ENCODE measurements around the gene RBMX2. TPM values are rescaled to one million over a fixed set of nuclear protein-coding genes. Genes with fewer than 3 reads are reported as not detected.
"Not testable (repeated sequence)": the region's sequence is repeated elsewhere in the genome, so short reads cannot be mapped to it uniquely, and the experiment has no call there.

The RBMX2 gene, protein sequence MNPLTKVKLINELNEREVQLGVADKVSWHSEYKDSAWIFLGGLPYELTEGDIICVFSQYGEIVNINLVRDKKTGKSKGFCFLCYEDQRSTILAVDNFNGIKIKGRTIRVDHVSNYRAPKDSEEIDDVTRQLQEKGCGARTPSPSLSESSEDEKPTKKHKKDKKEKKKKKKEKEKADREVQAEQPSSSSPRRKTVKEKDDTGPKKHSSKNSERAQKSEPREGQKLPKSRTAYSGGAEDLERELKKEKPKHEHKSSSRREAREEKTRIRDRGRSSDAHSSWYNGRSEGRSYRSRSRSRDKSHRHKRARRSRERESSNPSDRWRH
- 25.5 and 30.2 TPM in 2 replicates for total RNA-seq

DNA sequence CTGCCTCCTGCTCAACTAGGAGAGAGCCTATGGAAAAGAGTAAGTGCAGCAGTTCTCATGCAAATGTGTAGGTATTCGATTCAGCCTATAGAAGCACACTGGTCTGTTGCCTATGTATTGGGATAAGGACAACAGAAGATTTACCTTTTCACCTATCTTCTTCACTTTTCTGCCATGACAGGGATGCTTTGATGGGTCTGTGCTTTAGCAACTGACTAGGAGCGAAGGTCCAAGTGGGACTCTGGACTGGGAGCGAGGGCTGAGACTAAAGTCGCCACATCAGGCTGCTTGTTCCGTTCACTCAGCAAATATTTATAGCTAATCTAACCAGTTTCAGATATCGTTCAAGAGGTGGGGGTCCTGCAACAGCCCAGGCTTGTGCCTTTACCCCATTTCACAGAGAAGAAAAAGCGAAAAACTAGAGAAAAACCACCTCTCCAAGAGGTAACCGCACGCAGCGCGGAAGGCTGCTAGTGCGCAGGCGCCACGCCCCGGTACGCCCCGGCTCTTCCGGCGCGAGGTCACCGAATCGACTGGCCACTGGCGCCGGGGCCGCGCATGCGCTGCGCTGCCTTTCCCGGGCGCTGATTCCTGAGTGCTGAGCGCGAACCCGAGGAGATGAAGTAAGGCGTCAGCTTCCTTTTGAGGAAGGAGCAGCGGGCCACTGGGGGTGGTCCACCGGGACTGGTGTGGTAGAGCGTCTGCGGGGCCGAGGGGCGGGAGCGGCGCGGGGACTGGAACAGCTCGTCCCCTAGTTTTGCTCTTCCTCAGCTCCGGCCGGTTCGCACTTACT, at the start of gene RBMX2:
Gene RBMX2 (plus strand): TSS at position 573 of the 793 bp plus-strand sequence. CDS start 46 bp downstream, at position 619.
- no peak for DNase-seq (ENCODE audit: low read depth, low spot score)

DNA sequence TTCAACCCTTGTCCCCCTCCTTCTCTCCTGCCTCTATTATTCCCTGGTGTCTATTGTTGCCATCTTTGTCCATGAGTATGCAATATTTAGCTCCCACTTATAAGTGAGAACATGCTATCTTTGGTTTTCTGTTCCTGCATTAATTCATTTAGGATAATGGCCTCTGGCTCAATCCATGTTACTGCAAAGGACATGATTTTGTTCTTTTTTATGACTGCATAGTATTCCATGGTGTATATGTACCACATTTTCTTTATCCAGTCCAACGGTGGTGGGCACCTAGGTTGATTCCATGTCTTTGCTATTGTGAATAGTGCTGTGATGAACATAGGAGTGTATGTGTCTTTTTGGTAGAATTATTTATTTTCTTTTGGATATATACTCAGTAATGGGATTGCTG, 49.7 kb upstream of the RBMX2 start:
- DNase-seq (ENCODE audit: low read depth, low spot score) = not testable (repeated sequence)

DNA sequence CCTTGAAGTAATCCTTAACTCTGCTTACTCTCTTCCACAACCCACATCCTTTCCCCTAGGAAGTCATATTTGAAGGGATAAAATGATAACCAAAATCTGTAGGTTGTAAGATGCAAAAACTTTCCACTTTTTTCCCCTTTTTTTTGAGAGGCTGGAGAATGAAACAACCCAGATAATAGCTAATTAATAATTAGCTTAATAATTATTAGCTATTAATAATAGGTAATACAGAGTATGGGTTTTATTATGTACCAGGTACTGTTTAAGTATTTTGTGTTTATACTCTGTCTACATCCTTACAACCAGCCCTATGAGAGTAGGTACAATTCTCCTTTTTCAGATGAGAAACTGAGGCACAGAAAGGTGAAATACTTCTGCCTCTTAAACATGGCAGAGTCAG, 25.7 kb upstream of the RBMX2 start:
- no peak for DNase-seq (ENCODE audit: low read depth, low spot score)

DNA sequence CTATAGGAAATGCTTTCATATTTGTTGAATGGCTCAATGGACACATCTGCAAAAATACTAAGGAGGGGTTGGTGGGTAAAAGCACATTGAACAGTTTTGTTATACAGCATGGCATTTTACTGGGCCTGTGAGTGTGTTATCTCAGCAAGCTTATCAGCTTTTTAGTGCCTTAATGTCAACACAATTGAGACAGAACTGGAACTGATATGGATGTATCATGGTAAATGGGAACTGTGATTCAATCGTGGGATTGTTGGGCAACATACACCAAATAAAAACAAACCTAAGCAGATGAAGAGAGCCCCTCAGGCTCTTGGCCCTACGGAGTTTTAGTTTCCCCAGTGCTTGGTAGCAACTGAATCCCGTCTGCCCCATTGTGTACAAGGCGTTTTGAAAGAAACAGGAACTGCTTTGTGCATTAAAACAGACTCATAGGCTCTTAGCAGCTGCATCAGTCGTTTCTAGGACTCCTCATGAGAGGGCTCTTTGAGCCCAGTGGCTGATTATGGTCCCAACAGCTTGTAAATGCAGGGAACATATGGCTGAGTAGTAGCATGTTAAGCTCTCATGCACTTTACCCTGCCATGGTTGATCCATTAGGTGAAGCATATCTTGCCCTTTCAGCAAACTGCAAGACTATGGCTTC, 23.6 kb upstream of the RBMX2 start:
- DNase-seq (ENCODE audit: low read depth, low spot score) = no peak

DNA sequence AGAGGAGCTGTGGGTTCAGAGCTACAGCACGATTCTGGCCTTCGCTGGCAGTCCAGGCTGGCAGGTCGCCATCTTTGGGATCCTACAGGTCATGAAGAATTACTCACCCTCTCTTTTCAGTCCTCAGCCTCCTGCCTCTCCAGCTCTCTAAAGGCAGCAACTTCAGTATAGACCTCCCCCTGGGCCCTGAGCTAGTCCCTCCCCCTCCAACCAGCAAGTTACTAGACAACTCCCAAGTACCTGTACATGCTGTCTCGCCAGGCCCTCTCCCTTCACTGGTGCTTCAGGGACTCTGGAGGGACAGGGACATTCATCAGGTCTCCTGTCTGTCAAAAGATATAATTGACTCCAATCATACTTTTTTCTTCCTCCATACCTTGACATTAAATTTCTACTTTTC, 16.3 kb upstream of the RBMX2 start, which contains the start of gene GPR119:
Gene GPR119 (minus strand): TSS at position 155 of the 400 bp plus-strand sequence. CDS start 227 bp downstream, outside the sequence.
- DNase-seq (ENCODE audit: low read depth, low spot score) = no peak

DNA sequence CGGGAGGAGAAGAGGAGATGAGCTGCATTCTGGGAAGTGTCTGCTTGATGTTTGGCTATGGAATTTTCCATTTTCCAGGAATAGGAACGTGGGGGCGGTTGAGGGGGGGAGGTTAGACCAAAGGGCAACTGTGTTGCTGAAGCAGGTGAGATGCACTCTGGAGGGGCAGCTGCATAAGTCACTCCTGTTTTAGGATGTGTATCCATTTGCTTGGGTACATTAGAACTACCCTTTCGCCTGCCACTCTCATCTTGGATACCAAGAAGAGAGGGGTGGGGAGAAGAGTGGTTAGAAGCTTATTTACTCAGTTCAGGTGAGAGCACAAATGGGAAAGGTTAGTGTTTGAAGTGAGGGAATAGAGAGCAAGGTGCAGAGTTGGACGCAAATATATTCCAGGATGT, 15.4 kb upstream of the RBMX2 start:
- DNase-seq (ENCODE audit: low read depth, low spot score) = no peak

DNA sequence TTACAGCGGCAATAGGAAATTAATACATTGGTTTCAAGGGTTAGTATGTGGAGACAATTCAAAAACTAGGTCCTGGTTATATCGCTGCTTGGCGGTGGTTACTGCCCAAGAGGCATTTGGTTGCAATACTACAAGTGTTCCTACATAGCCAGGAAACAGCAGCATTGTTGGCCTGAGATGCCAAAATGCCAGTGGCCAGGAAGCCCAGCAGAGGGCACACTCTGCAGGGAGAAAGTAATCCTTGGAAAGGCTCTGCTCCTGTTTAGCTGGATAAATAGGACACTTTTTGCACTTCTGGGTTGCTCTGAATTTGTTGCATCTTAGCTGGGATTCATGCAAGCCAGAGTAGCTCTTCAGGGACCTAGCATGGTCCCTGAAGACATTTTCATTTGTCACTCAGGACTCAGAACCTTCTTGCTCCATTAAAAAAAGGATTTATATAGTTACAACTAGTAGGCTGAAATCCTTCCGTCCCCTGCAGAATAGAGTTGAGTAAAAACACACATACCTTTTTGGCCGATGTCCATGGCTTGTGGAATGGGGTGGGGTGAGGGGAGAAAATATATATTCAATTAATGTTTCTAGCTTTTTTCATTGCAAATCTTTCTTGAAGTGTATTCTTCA, 8.2 kb upstream of the RBMX2 start:
- DNase-seq (ENCODE audit: low read depth, low spot score) = no peak

DNA sequence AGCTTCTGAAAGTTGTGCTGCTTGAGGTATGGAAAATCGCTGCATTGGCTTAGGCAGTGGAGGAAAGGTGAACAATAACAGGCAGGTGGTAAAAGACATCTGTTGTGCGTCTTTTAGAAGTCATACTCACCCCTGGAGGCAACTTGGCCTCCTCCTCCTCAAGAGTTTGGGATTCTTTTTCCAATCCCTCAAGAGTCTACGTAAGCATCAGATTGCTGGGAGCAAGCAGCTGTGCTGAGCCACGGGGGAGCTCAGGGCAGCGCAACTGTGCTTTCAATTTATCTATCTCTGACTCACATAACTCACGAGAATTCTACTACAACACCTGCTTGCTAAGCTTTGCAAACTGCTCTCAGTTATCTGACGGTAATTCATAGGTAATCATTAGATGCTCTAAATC, 6.4 kb upstream of the RBMX2 start:
- no peak for DNase-seq (ENCODE audit: low read depth, low spot score)

DNA sequence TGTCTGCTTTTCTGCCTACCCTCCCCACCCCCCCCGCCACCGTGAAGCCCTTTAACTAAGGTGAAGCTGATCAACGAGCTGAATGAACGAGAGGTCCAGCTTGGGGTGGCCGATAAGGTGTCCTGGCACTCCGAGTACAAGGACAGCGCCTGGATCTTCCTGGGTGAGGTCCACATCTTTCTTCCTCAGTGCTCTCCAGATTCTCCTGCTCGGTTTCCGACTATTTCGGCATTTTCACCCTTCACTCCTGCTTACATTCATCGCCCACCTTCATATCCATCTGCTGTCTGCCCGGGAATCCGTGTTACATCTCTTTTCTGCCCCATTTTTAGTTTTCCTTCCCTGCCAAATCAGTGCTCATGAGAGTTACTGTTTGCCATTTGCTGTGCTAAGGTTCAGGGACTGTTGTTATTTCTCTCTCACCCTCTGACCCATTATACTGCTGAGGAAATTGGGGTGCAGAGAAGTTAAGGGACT, 459 bp downstream of the RBMX2 start:
- no peak for DNase-seq (ENCODE audit: low read depth, low spot score)

DNA sequence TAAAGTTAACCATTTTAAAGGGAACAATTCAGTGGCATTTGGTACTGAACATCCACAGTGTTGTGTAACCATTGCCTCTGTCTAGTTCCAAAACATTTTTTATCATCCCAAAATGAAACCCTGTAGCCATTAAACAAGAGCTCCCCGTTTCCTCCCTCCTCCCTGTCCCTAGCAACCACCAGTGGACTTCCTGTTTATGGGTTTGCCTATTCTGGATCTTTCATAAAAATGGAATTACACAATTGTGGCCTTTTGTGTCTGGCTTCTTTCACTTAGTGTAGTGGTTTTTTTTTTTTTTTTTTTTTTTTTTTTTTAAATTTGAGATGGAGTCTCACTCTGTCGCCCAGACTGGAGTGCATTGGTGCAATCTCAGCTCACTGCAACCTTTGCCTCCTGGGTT, 11.6 kb downstream of the RBMX2 start:
- DNase-seq (ENCODE audit: low read depth, low spot score) = no peak

DNA sequence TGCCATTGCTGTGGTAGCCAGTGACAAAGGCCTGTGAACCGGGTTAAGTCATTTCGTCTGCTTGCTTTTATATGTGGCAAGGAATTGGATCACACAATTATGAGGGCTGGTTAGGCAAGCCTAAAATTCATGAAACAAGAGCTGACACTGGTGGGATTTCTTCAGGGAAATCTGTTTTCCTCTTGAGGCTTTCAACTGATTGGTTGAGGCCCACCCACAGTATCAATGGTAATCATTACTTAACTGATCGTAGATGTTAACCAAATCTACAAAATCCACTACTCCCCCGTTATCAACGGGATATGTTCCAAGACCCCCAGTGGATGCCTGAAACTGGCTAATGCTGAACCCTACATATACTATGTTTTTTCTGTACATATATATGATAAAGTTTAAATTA, 13.0 kb downstream of the RBMX2 start:
- DNase-seq (ENCODE audit: low read depth, low spot score) = no peak

DNA sequence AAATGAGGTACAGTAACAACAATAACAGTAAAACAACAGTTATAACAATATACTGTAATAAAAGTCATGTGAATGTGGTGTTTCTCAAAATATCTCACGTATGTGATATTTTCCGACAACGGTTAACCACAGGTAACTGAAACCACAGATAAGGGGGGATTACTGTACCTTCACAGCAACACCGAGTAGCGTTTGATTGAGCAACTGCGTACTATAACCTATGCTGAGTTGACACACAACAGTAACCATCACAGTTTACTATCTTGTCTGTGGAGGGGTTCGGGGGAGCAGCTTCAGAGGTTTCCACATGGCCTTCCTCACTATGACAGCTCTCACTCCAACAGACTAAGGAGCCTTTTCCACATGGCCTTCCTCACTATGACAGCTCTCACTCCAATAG, 13.4 kb downstream of the RBMX2 start:
- no peak for DNase-seq (ENCODE audit: low read depth, low spot score)

DNA sequence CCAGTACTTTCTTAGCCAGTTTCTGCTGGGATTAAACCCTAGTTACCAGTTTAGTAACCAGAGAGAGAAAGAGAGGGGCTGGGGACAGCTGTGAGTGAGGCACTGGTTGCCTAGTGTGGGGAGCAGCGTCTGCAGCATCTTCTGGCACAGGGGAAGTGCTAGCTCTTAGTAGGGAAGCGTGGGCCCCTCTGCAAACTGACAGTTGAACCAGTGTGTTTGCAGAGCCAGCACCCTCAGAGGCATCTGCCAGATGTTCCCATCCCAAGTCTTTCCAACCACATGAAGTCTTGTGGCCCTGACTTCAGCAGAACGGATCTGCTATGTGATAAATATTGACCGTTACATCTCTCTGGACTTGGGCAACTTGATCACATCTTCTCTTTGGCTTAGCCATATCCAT, 15.0 kb downstream of the RBMX2 start:
- DNase-seq (ENCODE audit: low read depth, low spot score) = no peak

DNA sequence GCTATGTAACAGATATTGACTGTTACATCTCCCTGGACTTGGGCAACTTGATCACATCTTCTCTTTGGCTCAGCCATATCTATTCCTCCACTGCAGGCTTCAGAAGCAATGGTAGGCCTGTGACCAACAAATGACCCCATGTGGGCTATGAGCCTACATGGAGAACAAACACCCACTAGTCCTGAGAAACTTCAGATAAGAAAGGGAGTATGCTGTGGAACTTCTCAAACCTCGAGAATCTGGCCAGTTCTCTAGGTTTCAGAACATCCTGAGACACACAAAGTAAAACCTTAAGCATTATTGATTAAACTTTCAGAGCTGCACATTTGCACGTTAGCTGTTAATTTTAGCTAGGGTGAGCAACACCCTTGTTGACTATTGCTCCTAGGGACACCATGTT, 16.3 kb downstream of the RBMX2 start:
- no peak for DNase-seq (ENCODE audit: low read depth, low spot score)

DNA sequence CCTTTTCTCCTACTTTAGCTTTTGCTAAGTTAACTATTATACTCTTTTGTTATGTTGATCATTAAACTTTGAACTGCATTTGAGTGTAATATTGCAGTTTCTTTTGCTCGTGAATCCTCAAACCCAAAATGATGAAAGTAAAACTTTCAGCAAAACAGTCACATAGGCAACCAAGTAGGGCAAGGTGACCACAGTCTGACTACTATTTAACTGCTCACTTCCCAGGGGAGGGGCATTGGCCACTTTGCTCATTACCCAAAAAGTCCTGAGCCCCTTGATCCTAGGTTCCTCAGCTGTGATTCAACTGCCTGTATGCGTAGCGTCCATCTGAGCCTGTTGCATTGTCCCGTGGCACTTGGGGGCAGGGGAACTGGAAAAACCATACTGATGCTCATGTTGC, 17.0 kb downstream of the RBMX2 start:
- no peak for DNase-seq (ENCODE audit: low read depth, low spot score)

DNA sequence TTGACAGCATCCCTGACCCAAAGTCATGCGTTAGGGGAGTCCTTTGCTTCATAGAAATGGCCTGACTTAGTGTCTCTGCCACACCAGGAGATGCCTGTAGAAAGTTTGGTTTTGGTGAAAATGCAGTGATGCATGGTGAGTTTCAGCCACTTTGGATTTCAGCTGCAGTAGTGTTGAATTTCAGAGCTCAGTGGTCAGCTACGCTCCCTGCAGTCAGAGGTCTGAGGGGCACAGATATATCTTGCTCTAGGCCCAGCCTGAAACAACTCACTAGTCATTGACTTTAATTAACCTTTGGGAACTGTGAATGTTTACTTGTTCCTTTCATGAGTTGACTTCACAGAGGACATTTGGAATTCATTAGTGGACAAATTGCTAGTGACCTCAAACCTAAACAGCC, 17.5 kb downstream of the RBMX2 start:
- DNase-seq (ENCODE audit: low read depth, low spot score) = no peak

DNA sequence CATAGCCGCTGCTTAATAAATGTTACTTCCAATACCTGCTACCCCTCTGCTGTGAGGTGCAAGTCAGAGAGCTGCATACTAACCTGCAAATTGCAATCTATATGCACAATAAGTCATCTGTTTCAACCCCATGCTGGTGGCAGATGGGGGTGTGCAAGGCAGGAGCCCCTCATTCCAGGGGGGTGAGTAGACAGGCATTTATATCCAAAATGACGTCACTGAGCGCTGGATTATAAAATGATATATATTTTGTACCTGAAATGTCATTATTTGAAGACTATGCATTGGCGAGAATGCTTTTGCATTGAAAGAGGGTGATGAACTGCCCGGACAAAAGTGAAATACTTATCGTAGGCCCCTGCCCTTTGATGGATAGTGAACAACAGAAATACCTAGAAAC, 24.7 kb downstream of the RBMX2 start:
- DNase-seq (ENCODE audit: low read depth, low spot score) = no peak

DNA sequence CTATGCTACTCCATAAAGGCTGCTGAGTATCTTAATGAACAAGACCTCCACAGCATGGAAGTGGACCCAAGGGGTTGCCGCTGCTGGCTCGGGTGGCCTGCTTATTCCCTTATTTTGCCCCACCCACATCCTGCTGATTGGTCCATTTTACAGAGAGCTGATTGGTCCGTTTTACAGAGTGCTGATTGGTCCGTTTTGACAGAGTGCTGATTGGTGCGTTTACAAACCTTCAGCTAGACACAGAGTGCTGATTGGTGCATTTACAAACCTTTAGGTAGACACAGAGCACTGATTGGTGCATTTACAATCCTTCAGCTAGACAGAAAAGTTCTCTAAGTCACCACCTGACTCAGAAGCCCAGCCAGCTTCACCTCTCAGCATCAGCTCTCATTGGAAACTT, 27.4 kb downstream of the RBMX2 start:
- not testable (repeated sequence) for DNase-seq (ENCODE audit: low read depth, low spot score)

DNA sequence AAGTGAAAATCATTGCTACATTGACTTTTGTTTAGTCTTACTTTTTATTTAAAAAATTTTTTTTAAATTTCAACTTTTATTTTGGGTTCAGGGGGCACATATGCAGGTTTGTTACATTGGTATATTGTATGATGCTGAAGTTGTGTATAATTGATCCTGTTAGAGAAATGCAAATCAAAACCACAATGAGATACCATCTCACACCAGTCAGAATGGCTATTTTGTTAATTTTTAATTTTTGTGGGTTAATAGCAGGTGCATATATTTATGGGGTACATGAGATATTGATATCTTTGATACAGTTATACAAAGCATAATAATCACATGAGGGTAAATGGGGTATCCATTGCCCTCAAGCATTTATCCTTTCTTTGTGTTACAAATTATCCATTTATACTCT, 34.1 kb downstream of the RBMX2 start:
- DNase-seq (ENCODE audit: low read depth, low spot score) = no peak

DNA sequence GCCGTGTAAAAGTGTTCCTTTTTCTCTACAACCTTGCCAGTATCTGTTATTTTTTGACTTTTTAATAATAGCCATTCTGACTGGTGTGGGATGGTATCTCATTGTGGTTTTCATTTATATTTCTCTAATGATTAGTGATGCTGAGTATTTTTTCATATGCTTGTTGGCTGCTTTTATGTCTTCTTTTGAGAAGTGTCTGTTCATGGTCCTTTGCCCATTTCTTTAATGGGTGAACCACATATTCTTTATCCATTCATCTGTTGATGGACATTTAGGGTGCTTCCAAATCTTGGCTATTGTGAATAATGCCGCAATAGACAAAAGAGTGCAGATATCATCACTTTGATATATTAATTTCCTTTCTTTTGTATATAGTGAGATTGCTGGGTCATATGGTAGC, 36.2 kb downstream of the RBMX2 start:
- not testable (repeated sequence) for DNase-seq (ENCODE audit: low read depth, low spot score)

DNA sequence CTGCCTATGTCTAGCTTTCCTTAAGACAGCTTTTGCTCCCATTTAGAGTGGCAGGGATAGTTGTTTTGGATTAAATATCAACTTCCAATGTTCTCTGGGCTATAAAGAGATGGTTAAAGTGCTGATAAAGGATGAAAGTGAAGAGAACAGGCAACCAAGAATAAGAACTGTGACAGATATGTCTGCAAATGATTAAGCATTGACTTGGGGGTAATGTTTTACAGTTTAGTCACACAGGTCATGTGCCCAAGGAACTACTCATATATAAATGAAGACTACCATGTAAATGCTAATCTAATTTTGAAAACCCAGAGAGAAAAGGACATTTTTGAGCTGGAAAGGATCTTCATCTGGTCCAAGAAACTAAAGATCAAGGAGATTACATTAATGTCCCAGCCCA, 42.1 kb downstream of the RBMX2 start:
- no peak for DNase-seq (ENCODE audit: low read depth, low spot score)
